ENCODE results near the gene GBGT1.
A peak's percentile ranks its signal among the peaks of the same experiment; 100 is the strongest.

The GBGT1 gene

DNA sequence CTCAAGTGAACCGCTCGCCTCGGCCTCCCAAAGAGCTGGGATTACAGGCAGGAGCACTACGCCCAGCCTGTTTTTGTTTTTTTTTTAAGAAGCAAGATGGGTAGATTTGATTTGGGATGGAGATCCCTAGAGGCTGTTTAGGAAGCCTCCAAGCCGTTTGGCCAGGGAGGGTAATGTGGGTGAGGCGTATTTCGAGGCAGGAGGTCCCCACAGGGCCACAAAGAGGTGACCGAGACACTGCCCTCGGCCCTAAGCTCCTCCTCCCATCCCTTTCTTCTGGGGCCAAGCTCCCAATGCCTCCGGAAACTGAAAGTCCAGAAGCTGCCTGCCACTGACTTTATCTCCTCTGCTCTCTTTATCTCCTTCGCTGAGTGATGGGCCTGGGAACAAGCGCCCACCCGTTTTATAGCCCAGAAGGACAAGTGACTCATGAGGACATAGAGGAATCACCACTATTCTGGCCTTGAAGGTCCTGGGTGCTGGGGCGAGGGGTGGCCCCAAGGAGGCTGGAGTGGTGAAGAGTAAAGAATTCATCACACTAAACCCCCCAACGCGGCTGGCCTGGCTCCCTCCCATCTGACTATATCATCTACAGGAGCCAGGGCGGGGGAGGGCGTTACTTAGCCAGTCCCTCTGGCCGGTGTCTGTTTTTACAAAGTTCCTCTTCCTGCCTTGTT lies 40.6 kb downstream of the GBGT1 start:
- DNase-seq, result no peak

DNA sequence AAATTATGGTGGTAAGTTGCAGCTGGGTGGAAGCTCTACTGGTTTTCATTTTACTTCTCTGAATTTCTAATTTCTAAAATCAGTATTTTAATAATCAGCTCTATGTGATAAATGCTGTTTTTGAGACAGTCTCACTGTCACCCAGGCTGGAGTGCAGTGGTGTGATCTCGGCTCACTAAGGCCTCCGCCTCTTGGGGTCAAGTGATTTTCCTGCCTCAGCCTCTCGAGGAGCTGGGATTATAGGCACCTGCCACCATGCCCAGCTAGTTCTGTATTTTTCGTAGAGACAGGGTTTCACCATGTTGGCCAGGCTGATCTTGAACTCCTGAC lies 41.1 kb downstream of the GBGT1 start:
- DNase-seq, result no peak

DNA sequence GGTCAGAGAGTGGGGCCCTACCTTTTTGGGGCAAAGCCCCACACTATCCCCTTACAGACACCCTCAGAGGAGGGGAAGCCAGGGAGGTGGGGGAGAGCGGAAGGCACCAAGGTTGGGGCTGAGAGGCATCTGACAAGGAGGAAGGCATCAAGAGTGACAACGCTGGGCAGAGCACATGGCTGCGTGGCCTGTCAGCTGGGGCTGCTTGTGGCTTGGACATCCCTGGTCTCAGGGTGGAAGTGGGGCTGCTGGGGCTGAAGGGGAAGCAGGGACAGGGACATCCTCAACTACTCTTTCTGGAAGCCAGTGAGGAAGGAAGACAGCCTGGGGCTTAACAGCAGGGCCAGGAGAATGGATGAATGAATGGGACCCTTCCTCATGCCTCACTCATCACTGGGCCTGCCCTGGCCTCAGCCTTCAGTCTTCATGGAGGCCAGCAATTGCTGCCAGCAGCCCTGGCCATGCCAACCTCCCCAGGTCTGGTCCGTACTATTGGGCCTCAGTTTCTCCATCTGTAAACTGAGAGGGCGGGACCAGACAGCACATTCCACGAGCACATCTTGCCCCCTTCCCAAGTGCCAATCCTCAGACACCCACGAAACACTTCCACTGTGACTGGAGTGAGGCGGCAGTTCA lies 41.7 kb downstream of the GBGT1 start:
- DNase-seq, result no peak

DNA sequence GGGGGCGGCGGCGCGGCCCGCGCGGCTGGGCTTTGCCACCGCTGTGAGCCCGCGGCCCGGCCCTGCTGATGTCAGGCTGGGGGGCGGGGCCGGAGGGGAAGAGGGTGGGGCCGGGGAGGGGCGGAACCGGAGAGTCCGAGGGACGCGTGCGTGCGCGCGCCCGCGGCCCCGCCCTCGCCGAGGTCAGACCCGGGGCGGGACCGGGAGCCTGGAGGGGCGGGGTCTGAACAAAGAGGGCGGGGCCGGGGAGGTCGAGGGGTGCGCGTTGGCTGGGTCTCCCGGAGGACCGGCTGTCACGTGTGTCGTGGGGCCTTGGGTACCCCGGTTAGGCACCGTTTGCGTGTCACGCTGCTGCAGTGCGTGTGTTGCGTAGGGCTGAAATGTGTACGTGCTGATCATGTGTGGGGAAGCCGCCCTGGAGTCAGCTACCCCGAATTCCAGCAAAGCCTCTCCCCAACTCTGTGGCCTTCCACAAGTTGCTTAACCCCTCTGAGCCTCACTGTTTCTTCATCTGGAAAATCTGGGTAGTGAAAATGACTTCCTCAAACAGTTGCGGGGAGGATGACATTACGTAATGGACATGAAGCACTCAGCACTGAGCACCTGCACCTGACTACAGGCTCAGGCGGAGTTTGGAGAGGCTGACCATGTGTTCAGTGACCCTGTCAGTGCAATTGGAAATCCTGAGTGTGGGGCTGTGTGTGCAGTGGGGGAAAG lies 42.4 kb downstream of the GBGT1 start, which contains the start of gene RALGDS:
Gene RALGDS, minus strand, starts transcription at position 43 of the 717 bp plus-strand sequence. CDS start 86 bp downstream, outside the sequence.
- peak; percentile 82 to 92 (median 90) for DNase-seq

DNA sequence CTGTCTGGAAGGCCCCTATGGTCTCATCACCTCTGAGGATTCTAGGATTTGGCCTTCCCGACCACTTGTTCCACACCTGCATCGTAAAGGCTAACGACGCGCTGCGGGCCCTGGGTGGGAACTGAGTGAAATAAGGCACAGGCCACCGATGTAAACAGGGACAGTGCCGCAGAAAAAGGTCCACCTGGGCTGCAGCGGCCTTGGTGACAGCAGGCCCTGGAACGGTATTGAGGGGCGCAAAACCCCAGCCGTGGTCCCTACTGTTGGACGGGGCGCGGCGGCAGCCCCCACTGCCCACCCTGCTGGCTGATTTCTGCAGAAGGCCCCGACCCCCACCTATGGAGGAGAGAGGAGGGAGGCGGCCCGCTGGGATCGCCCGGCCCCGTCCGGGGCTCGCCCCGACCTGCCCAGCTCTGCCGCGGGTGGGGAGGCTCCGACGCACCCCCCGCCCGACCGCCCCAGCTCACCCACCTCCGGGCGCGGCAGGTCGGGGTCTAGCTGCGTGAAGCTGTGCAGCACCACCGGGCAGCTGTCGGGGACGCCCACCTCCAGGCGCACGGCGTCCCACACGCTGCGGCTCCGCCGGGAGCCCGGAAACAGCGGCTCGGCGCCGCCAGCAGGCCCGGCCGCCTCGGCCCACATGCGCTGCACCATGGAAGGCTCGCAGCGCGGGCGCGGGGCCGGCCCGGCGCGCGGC lies 43.1 kb downstream of the GBGT1 start:
- peak; percentile 1 to 66 (median 53) for DNase-seq

DNA sequence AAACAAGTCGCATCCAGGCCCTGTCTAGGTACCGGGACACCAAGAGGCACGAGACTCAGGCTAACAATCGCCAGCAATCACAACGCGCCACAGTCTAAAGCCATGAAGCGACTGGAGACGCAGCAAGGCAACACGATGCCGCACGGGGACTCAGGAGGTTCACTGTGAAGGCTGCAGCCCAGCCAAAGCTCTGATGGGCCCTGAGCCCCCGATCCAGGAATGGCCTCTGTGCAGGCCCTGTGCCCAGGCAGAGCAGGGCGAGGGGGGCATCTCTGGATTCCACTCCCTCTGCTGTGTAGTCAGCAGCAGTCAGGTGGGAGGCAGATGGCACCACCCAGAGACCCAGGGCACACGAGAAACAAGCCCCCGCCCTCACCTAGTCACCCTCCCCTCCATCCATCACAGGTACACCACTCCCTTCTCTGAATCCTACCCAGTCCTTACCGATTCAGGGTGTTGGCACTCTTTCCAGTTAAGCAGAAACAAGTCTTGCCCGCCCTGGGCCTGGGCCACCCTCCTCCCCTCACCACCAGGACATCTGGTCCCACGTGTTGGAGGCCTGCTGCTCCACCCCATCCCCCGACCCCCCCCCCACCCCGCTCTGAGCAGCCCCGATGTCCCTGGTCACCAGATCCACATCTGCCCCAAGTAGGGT lies 43.7 kb downstream of the GBGT1 start:
- DNase-seq, result peak in 1 of 3 experiments; percentile 55

DNA sequence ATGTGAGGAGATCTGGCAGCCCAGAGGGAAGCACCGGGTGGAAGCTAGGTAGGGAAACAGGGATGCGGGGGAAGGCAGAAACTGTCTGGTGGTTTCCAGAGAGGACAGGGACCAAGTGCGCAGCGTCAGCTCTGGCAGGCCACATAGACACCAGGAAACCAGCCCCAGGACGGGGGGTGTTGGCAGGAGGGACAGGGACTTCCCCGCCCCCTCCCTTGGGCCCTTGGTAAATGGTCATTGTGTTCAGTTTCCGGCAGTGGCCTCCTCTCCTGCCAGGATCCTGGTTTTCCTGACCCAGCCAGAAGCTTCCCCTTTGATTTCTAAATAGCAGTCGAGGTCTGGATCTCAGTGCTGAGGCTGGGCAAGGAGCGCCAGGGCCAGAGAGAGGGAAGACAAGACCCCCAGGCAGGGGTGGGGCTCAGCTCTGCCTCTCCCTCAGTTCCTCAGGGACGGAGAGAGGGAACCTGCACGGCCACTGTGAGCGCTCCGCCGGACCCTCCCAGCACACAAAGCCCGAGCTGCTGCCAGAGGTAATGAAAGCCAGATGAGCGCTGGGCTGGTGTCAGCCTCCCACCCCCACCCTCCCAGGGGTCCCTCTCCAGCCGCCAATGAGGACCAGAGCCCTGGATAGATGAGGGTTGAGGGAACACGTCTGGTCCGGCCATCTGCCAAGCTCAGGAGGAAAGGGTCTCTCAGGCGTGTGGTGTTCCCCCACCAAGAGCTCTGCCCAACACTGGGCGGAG lies 44.4 kb downstream of the GBGT1 start:
- DNase-seq, result peak in 1 of 3 experiments; percentile 55

DNA sequence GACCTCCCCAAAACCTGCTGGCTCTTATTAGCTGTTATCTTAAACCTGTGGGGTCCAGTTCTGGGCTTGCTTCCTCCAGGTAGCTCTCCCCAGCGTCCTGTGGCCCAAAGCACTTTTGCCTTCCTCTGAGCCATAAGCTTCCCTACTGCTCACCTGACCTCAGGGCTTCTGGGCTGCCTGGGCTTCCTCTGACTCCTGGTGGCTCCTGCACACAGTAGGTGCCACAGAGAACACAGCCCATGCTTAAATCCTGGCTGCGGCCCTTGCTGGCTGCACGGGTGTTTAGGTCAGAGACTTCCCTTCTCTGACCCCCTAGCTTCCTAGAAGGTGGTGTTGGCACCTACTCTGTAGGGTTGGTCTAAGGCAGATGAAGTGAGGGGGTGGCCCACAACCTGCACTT lies 45.1 kb downstream of the GBGT1 start:
- DNase-seq, result no peak

DNA sequence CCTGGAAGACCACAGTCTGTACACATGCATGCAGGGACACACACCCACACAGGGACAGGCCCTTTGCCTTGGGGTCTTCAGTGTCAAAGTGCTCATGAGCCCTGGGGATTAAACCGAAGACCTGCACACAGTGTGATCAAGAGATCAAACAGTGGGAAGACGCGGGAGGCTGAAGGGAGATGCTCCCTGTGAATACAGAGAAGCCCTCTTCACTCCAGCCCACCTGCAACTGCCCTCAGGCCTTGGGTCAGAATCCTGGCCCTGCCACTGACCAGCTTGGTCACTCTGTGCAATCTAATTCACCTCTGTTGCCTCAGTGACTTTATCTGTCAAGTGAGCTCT lies 45.6 kb downstream of the GBGT1 start:
- DNase-seq, result no peak

DNA sequence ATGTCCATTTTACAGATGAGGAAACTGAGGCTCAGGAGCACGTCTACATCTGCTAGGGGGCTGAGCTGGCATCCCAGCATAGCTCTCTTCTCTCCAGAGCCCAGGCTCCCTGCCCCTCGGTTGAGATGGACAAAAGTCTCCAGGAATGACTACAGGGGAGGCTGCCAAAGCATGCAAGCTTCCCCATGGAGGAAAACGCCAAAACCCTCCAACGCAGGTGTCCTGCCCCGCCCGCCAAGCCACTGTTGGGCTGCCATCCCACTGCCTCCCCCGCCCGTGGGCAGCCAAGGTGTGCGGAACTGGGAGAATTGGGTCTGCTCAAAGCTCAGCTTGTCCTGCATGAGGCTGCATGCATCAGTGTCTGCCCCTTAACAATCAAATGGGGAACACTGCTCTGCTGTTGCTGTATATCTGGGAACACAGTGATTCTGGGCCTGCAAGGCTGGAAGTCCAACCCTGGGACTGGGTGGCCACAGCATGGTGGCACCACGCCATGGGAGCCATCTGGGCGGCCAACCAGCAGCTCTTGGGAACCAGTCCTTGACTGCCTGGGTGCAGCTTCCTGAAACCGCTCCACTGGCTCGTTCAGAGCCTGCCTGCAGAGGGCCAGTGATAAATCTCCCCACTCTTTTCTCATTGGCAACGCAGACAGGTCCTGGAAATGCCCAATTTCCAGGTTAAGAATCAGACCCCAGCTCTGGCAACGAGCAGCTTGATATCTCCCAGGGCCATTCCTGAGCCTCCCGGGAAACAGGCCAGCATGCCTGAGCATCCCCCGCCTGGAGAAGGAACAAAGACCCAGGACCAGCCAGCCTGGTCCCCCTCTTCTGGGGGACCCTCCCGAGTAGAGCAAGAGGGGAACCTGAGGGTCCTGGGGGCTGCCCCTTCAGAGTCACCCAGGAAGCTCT lies 46.2 kb downstream of the GBGT1 start:
- no peak for DNase-seq

DNA sequence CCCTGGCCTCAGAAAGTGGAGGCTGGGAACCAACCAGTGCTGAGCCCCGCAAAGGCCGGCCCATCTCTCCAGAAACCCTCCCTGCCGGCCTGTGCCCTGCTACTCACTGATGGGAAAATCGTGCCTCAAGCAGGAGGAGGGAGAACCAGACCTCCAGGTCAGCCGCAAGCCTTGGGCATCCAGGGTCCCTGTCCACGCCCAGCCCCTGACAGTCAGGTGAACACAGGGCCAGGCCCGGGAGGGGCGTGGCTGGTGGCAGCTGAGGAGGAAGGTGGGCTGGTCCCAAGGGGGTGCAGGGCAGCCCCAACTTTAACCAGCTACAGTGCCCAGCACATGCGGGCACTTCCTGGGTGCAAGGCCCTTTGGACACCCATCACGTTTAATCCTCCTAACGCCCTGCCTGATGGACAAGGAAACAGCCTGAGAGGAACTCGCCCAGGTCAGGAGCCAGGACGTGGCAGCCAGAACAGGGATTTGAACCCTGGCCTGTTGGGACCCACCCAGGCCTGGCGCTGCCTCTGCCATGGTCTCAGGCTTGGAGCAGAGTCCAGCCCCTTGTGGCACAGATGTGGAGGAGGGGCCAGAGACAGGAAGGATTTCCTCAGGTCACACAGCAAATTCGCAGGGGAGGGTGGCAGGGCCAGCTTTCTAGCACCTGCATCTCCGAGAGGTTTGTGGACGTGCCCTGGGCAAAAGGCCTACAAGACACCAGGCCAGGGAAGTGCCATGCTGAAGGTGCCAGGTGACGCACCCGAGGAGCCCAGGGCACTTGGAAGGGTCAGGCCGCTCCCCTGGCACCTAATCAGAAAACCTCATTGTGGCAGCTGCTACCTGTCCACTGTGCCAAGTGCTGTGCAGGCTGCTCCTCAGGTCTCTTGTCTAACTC lies 47.1 kb downstream of the GBGT1 start:
- no peak for DNase-seq

DNA sequence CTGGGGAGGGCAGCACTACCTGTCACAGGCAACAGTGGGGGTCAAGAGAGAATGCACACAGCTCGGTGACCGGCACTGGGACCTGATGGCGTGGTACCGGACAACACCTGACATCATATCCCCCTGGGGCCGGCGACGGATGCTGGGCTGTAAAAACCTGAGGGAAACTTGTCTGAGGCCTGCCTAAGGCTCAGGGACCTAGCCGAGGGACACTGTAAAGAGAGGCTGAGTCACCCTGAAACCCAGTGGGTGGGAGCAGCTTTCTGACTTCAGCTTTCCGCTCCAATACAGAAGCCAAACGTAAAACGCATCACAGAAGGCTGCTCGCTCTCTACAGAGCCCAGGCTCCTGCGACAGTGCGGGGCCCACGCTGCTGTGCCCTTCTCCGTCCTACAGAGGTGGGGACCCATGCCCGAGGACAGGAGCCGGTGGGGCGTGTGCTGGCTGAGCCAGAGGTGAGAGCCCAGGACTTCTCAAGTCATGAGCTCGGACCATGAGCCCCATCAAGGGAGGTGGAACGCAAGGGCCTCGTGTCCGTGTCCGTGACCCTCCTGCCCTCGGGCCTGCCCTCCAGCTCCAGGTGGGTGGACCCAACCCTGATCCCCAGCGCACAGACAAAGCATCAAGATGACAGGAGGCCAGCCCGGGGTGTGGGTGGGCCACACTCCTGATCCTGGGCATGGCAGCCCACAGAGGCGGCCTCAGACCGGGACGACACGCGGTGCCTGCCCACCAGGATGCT lies 47.9 kb downstream of the GBGT1 start:
- no peak for DNase-seq

DNA sequence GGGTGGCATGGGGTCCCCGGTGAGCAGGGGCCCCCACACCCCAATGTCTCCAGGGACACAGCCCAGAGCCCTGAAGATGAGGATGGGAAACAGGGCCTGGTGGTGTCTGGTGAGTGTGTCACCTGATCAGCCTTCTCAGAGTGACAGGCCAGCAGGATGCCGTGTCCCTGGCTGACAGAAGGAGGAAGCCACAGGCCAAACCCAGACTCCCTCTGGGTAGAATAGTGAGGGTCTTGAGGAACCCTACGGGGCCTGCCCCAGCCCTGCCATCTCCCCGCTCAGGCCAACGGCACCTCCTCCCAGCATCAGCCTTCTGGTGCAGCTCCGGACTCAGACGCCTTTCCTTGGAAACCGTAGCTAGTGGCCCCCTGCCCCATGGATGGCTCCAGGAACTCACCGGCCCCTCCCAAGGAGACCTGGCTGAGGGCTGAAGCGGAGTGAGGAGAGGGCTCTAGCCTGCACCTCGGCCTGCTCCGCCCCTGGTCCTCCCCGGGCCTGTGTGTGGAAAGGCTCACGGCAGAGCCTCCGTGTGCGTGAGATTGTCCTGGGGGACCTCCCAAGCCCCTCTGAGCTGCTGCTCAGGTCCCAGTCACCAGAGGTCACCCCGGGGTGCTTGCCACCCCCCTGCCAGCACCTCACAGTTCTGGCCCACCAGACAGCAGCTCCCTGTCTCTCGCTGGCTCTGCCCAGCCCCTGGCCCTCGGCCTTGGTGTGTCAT lies 48.7 kb downstream of the GBGT1 start:
- DNase-seq, result no peak

DNA sequence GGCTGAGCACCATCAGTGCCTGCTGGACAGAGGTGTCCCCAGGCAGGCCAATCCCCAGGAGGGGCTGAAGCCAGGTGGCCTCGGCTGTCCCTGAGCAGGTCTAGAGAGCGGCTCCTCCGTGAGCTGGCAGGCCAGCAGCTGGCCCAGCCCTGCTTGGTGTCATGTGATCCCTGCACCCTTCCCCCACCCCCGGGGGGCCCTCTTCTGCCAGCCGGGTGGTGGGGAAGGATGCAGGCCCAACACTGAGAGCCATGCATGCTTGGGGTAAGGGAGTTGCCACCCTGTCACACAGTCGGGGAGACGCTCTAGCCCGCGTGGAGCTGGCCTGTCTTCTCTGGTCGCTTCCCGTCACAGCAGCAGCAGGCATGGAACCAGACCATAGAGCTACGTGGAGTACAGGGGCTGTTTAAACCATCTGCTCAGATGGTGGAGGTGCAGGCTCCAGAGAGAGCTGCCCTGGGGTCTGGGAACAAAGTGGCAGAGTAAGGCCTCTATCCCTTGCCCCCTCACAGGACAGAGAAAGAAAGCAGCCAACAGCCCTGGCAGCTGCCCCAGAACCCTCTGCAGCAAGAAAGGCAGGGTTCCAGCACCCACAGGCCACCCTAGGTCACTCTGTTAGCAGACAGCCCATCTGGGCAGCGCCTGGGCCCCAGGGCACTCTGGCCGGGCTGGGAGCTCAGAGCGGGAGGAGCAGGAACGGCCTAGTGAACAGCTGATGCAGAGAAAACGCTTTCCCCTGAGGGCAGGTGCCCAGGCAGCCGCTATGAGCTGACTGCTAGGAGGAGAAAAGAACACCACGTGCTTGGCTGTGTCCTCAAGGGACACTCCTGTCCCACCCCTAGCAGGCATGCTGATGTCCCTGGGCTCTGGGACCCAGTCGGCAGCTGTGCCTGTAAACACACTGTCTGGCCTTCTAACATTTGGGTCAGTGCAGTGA lies 49.5 kb downstream of the GBGT1 start:
- peak in 2 of 3 experiments; percentile 55 to 71 for DNase-seq

DNA sequence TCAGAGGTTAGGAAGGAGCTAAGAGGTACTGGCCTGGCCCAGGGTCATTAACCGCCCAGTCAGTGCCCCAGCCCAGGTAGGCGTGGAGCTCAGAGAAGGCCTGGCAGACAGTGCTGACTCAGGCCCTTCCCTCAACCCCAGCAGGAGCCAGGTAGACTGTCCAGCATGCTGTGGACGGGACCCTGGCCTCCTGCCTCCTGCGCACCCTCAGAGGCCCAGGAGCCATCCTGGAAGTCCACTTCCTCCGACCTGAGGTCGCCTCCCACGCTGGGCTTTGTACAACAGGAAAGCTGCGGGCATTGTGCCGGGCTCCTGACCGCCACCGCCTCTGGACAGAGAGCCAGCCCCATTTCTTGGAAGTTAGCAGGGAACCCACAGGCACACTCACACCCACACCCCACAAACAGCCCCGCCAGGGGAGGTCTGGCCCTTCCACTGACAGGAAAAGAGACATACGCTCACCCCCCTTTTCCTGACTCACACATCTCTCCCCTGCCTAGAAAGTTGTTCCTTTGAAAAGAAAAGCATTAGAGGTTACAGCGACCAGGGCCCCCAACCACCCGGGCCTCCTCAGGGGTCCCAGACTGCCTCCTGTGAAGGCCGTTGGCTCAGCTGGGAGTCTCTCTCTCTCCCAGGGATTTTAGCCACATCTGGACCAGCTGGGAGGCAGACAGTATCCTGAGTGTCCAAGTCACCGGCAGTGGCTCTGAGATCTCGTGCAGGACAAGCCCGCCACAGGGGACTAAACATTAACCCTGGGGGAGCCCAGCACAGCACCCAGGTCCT lies 50.4 kb downstream of the GBGT1 start:
- no peak for DNase-seq

DNA sequence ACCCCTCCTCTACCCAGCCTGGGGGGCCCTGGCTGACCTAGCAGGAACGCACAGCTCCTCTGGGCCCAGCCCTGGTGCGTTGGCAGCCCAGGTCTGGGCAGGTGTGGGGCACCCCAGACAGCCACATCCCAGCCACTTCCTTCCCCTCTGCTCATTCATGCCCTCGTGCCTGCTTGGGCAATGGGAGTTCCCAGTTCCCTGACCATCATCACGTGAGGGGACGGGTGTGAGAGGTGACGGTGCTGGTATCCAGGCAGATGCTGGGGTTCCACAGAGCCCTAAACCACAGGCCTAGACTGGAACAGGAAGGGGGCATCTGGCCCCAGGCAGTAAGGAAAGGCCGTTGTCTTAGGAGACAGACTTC lies 51.1 kb downstream of the GBGT1 start:
- DNase-seq, result no peak
